Ishikawa (cell line): ENCODE results near the gene FAM9C.

Experiments used
- CEBPB ChIP-seq: IDR thresholded peaks from 2 replicates; pipeline ENCODE4 v1.6.1; 2012
- CREB1 ChIP-seq: IDR thresholded peaks from 2 replicates; pipeline ENCODE4 v1.6.1; 2012; ENCODE audit warnings: low read depth
- EGR1 ChIP-seq: IDR thresholded peaks from 2 replicates; pipeline ENCODE4 v1.6.1; 2012
- EP300 ChIP-seq: IDR thresholded peaks from 2 replicates; pipeline ENCODE4 v1.6.1; 2012; ENCODE audit warnings: borderline replicate concordance
- FOXM1 ChIP-seq: IDR thresholded peaks from 2 replicates; pipeline ENCODE4 v1.6.1; 2012; ENCODE audit warnings: low read depth, borderline replicate concordance
- NFIC ChIP-seq: IDR thresholded peaks from 2 replicates; pipeline ENCODE4 v1.6.1; 2012
- RAD21 ChIP-seq: IDR thresholded peaks from 2 replicates; pipeline ENCODE4 v1.6.1; 2012; ENCODE audit warnings: low read depth
- REST ChIP-seq: IDR thresholded peaks from 2 replicates; pipeline ENCODE4 v1.6.1; 2012; ENCODE audit warnings: low read depth, mild to moderate bottlenecking
- TAF1 ChIP-seq: IDR thresholded peaks from 2 replicates; pipeline ENCODE4 v1.6.1; 2012; ENCODE audit warnings: low read depth, mild to moderate bottlenecking
- TCF12 ChIP-seq: IDR thresholded peaks from 2 replicates; pipeline ENCODE4 v1.6.1; 2012; ENCODE audit warnings: low read depth
- TEAD4 ChIP-seq: IDR thresholded peaks from 2 replicates; pipeline ENCODE4 v1.6.1; 2012
- YY1 ChIP-seq: IDR thresholded peaks from 2 replicates; pipeline ENCODE4 v1.6.1; 2012; ENCODE audit warnings: low read depth
- ZBTB7A ChIP-seq: IDR thresholded peaks from 2 replicates; pipeline ENCODE4 v1.6.1; 2012; ENCODE audit warnings: low read depth
- TF ChIP-seq, protein P1 (sequence below): IDR thresholded peaks from 2 replicates; pipeline ENCODE4 v1.6.1; 2012
- TF ChIP-seq, protein P2 (sequence below): IDR thresholded peaks from 2 replicates; pipeline ENCODE4 v1.6.1; 2012

The FAM9C gene

GRCh38 chrX:13090339-13091110, 46.1 kb upstream of the FAM9C start:
- TF ChIP-seq, protein P1, sequence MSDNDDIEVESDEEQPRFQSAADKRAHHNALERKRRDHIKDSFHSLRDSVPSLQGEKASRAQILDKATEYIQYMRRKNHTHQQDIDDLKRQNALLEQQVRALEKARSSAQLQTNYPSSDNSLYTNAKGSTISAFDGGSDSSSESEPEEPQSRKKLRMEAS = no peak
- TF ChIP-seq EP300 = no peak

DNA sequence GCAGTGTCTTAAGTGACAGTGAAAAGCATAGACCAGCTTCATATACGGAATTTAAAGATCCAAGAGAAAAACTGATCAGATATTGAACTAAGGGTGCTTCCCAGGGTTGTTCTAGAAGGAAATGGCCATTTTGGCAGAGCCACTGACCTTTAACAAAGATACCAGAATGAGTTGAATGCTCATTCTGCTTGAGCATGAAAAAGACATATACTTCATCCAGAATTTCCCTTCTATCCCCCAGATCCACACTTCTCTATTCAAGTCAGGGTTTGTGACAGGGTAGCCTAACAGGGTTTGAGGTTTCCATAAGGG, 45.6 kb upstream of the FAM9C start:
- TF ChIP-seq YY1 (no peak), EGR1 (no peak), EP300 (no peak), REST (no peak), CREB1 (no peak), TAF1 (no peak), TEAD4 (no peak), FOXM1 (no peak), TCF12 (no peak)
- TF ChIP-seq, protein P2, sequence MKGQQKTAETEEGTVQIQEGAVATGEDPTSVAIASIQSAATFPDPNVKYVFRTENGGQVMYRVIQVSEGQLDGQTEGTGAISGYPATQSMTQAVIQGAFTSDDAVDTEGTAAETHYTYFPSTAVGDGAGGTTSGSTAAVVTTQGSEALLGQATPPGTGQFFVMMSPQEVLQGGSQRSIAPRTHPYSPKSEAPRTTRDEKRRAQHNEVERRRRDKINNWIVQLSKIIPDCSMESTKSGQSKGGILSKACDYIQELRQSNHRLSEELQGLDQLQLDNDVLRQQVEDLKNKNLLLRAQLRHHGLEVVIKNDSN = no peak

GRCh38 chrX:13088156-13088487, 43.7 kb upstream of the FAM9C start:
- TF ChIP-seq REST = no peak
- TF ChIP-seq EGR1 = no peak
- TF ChIP-seq CREB1 = no peak
- no peak for TF ChIP-seq ZBTB7A
- no peak for TF ChIP-seq RAD21
- TF ChIP-seq EP300 = no peak
- TF ChIP-seq FOXM1 = no peak
- no peak for TF ChIP-seq TAF1
- TF ChIP-seq TEAD4 = no peak

DNA sequence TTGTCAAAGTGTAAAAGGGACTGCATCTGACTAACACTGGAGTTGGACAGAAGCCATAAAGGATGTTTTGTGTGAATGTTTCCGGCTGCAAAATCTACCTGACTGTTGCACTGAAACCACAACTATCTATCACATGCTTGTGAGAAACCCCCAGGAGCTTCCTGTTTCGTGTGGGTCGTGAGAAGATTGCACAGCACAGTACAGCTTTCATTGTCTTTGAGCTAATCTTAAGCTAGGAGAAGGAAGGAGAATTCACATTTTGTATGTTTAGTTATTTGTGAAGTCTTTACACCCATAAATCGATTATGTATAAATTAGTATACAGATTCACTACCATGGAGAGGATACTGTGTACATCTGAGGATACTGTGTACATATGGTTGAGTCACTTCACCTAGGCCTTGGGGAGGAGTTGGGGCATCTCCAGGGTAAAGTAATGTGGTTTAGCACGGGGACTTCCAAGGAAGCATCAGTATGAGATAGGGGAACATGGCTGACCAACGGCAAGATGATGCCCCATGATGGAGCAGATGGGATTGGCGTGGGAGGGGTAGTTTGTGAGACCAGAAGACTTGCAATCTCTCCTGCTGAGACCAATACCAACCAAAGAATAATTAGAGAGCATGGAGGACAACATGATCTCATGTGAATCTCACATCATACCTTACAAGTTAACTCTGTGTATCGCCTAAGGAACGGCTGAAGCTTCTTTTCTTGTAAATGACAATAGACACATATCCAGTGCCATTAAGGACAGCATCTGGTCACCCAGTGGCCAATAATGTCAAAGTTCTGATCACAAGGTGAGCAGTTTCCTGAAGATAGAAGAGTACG, 43.1 kb upstream of the FAM9C start:
- TF ChIP-seq YY1 (no peak), RAD21 (no peak), NFIC (no peak), CEBPB (no peak), EP300 (no peak), EGR1 (no peak)

- TF ChIP-seq TAF1 (no peak), YY1 (no peak), REST (no peak), FOXM1 (no peak), EGR1 (no peak), CREB1 (no peak), CEBPB (no peak), NFIC (no peak), TEAD4 (no peak), RAD21 (no peak), TCF12 (no peak), EP300 (no peak), ZBTB7A (no peak)
- TF ChIP-seq, protein P2 = no peak
- TF ChIP-seq, protein P1 = no peak
These were observed 41.7 kb upstream of the FAM9C start for GRCh38 chrX:13086076-13086475.
